ENCODE data around the gene AKR1C2.
"Not testable (repeated sequence)": the region's sequence is repeated elsewhere in the genome, so short reads cannot be mapped to it uniquely, and the experiment has no call there.

AKR1C2 gene

GRCh38 chr10:5023177-5023805, 19.6 kb upstream of the AKR1C2 start:
- no peak for DNase-seq (ENCODE audit: low read depth)

- not testable (repeated sequence) for DNase-seq (ENCODE audit: low read depth)
Measured at GRCh38 chr10:5021624-5022290, 18.1 kb upstream of the AKR1C2 start.

GRCh38 chr10:5019770-5020612, 16.3 kb upstream of the AKR1C2 start:
- DNase-seq (ENCODE audit: low read depth) = not testable (repeated sequence)

GRCh38 chr10:5018671-5019277, 15.1 kb upstream of the AKR1C2 start:
- DNase-seq (ENCODE audit: low read depth) = not testable (repeated sequence)

GRCh38 chr10:5018134-5018533, 14.5 kb upstream of the AKR1C2 start:
- no peak for DNase-seq (ENCODE audit: low read depth)

GRCh38 chr10:5014936-5015335, 11.3 kb upstream of the AKR1C2 start:
- no peak for DNase-seq (ENCODE audit: low read depth)

GRCh38 chr10:5014200-5014910, 10.7 kb upstream of the AKR1C2 start:
- not testable (repeated sequence) for DNase-seq (ENCODE audit: low read depth)

GRCh38 chr10:5013385-5013784, 9.7 kb upstream of the AKR1C2 start:
- DNase-seq (ENCODE audit: low read depth) = no peak

- no peak for DNase-seq (ENCODE audit: low read depth)
Measured at GRCh38 chr10:5012595-5012994, 8.9 kb upstream of the AKR1C2 start.

GRCh38 chr10:5011392-5011791, 7.7 kb upstream of the AKR1C2 start:
- not testable (repeated sequence) for DNase-seq (ENCODE audit: low read depth)

- not testable (repeated sequence) for DNase-seq (ENCODE audit: low read depth)
Measured at GRCh38 chr10:5010043-5010442, 6.4 kb upstream of the AKR1C2 start.

- not testable (repeated sequence) for DNase-seq (ENCODE audit: low read depth)
Measured at GRCh38 chr10:5008857-5009548, 5.3 kb upstream of the AKR1C2 start.

GRCh38 chr10:5004501-5004900, 844 bp upstream of the AKR1C2 start:
- DNase-seq (ENCODE audit: low read depth) = not testable (repeated sequence)

GRCh38 chr10:5004030-5004385, 351 bp upstream of the AKR1C2 start:
- not testable (repeated sequence) for DNase-seq (ENCODE audit: low read depth)

GRCh38 chr10:5002013-5002727, 1.5 kb downstream of the AKR1C2 start:
- no peak for DNase-seq (ENCODE audit: low read depth)

GRCh38 chr10:4998671-4999070, 5.0 kb downstream of the AKR1C2 start:
- no peak for DNase-seq (ENCODE audit: low read depth)

- DNase-seq (ENCODE audit: low read depth) = not testable (repeated sequence)
Measured at GRCh38 chr10:4994260-4994659, 9.4 kb downstream of the AKR1C2 start.

GRCh38 chr10:4992564-4992963, 11.1 kb downstream of the AKR1C2 start:
- DNase-seq (ENCODE audit: low read depth) = not testable (repeated sequence)

GRCh38 chr10:4991463-4991862, 12.2 kb downstream of the AKR1C2 start:
- not testable (repeated sequence) for DNase-seq (ENCODE audit: low read depth)

GRCh38 chr10:4990217-4990616, 13.4 kb downstream of the AKR1C2 start:
- DNase-seq (ENCODE audit: low read depth) = no peak

Measured in stimulated activated CD4-positive, alpha-beta T cell treated with anti-CD3 and anti-CD28 coated beads, Interleukin-2, amount 100 ng/mL, for 4 hours (primary cell).